H1 (cell line): Measurements from ENCODE around the gene GPER1. TPM values are rescaled to one million over a fixed set of nuclear protein-coding genes. Genes with fewer than 3 reads are reported as not detected.

ENCODE experiments used
- BRCA1 ChIP-seq: IDR thresholded peaks from 2 replicates; pipeline ENCODE4 v1.6.1; 2012; ENCODE audit warnings: low read depth, low read length, improper control_type of control experiment
- JUND ChIP-seq: IDR thresholded peaks from 2 replicates; pipeline ENCODE4 v1.6.1; 2011; ENCODE audit warnings: mild to moderate bottlenecking, improper control_type of control experiment, low read length
- POLR2AphosphoS5 ChIP-seq: IDR thresholded peaks from 2 replicates; pipeline ENCODE4 v1.6.1; 2011; ENCODE audit warnings: low read depth, low read length
- polyA plus RNA-seq, 7 experiments: library from polyadenylated mRNA; depleted of rRNA in 3 of 7; stranded (reverse) in 5 of 7; unstranded in 2 of 7; fragments of >200 nt in 5 of 7; fragments of 200-250 nt in 2 of 7; gene quantifications; 1 replicate in 5 of 7; 2 replicates in 1 of 7; 4 replicates in 1 of 7; pipeline versions ENCODE4 v1.2.1 to v1.2.3, GENCODE V29; 2011 to 2013; ENCODE audit warnings: missing spikeins in 2 of 7, mixed read lengths in 2 of 7
- total RNA-seq: library from RNA; stranded (reverse); fragmentation: NEBNext Ultra II Directional; extraction: Animal tissue kit (Norgen Biotek cat#: 25700); gene quantifications from 2 replicates; pipeline ENCODE4 v1.2.1, GENCODE V29; 2021

Gene GPER1
- total and polyA plus RNA-seq, 2 of the 8 experiments (the other 6 are each of a cell fraction or from before 2014, with no cell fraction given): 0.24 to 0.47 TPM

DNA sequence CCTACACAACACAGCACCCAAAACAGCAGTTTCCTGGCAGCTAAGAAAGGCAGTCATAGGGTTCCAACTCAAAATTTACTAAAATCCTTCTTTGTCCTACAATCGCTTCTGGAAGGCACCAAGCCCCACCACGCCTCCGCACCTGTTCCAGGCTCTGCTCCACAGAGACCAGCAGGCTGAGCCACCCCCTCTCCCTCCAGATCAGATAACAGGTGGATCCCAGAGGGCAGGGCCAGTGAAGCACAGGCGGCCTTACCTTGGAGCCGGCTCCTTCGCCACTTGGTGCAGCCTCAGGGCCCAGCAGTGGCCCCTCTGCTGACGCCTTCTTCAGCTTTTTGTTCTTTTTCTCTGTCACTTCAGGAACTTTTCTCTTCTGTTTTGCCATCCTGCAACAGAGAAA, 39.1 kb downstream of the GPER1 start (continued):
- no peak for TF ChIP-seq JUND
- TF ChIP-seq POLR2AphosphoS5: no peak
- no peak for TF ChIP-seq BRCA1
